SK-N-SH (cell line): ENCODE results near the gene MTHFS. TPM values are rescaled to one million over a fixed set of nuclear protein-coding genes. Genes with fewer than 3 reads are reported as not detected.

Source experiments
- CTCF ChIA-PET: fragments of 300-600, 350-600 bp; formaldehyde crosslinking; extraction: SDS; loops from one replicate; lab custom pipeline; 2021; lab: Yijun Ruan, JAX
- POLR2A ChIA-PET: fragments of 350-600 bp; sonication (Branson Sonifier 250); formaldehyde crosslinking; extraction: SDS; loops from one replicate; lab custom pipeline; 2020; ENCODE audit warnings: antibody characterized with exemption, inconsistent platforms; lab: Yijun Ruan, JAX
- DNase-seq: peaks from one replicate; pipeline ENCODE4 v3.0.0; 2012
- H2AFZ ChIP-seq: fragments of 200-600 bp; sonication (generic); 2 replicates; pipeline ENCODE4 v1.8.1; 2016; ENCODE audit warnings: antibody characterized with exemption, mild to moderate bottlenecking, low read depth
- H3F3A ChIP-seq: fragments of 200-600 bp; sonication (generic); replicated peaks from 2 replicates; pipeline ENCODE3; 2016; ENCODE audit warnings: antibody characterized with exemption, mild to moderate bottlenecking; ENCODE audit not compliant: insufficient read depth
- H3K27ac ChIP-seq, 2 experiments: fragments of 200-500 bp in 1 of 2; fragments of 200-600 bp in 1 of 2; sonication (Bioruptor generic) in 1 of 2; sonication (generic), shearing (Covaris generic) in 1 of 2; 2 replicates each; pipeline versions ENCODE4 v1.5.1 to v1.6.1; 2014 to 2016; ENCODE audit warnings: low read depth in 2 of 2, inconsistent platforms in 1 of 2, low read length in 1 of 2, mild to moderate bottlenecking in 1 of 2, mixed read lengths in 1 of 2
- H3K27me3 ChIP-seq: fragments of 200-600 bp; sonication (generic), shearing (Covaris generic); 2 replicates; pipeline ENCODE4 v1.6.1; 2016; ENCODE audit warnings: mixed run types; ENCODE audit not compliant: insufficient read depth
- H3K36me3 ChIP-seq, 2 experiments: fragments of 200-500 bp in 1 of 2; fragments of 200-600 bp in 1 of 2; sonication (Bioruptor generic) in 1 of 2; sonication (generic) in 1 of 2; replicated peaks in 1 of 2; 2 replicates each; pipeline versions ENCODE3 to v1.5.1; 2014 to 2016; ENCODE audit warnings: low read length in 1 of 2, mild to moderate bottlenecking in 1 of 2; ENCODE audit not compliant: insufficient read depth in 2 of 2, control insufficient read depth in 1 of 2
- H3K4me1 ChIP-seq, 2 experiments: fragments of 200-500 bp in 1 of 2; fragments of 200-600 bp in 1 of 2; sonication (Bioruptor generic) in 1 of 2; sonication (generic), shearing (Covaris generic) in 1 of 2; 2 replicates each; pipeline versions ENCODE4 v1.5.1 to v1.6.1; 2014 to 2016; ENCODE audit warnings: low read depth in 1 of 2, low read length in 1 of 2, mixed run types in 1 of 2; ENCODE audit not compliant: insufficient read depth in 2 of 2, control insufficient read depth in 1 of 2
- H3K4me2 ChIP-seq: fragments of 200-600 bp; sonication (generic), shearing (Covaris generic); 2 replicates; pipeline ENCODE4 v1.6.1; 2017; ENCODE audit warnings: mixed run types
- H3K4me3 ChIP-seq, 2 experiments: fragments of 200-500 bp in 1 of 2; fragments of 200-600 bp in 1 of 2; sonication (Bioruptor generic) in 1 of 2; sonication (generic), shearing (Covaris generic) in 1 of 2; 2 replicates each; pipeline versions ENCODE4 v1.5.1 to v1.8.1; 2014 to 2016; ENCODE audit warnings: low read depth in 2 of 2, inconsistent platforms in 1 of 2, low read length in 1 of 2, mild to moderate bottlenecking in 1 of 2, mixed read lengths in 1 of 2, moderate library complexity in 1 of 2
- H3K79me2 ChIP-seq: fragments of 200-600 bp; sonication (generic); 2 replicates; pipeline ENCODE4 v1.8.1; 2017; ENCODE audit warnings: mild to moderate bottlenecking; ENCODE audit not compliant: insufficient read depth
- H3K9ac ChIP-seq: fragments of 200-600 bp; sonication (generic); 2 replicates; pipeline ENCODE4 v1.6.1; 2017; ENCODE audit warnings: mixed run types
- H3K9me2 ChIP-seq: fragments of 200-600 bp; sonication (generic); 2 replicates; pipeline ENCODE4 v1.6.1; 2017; ENCODE audit warnings: mixed run types
- H3K9me3 ChIP-seq: fragments of 200-600 bp; sonication (generic); 2 replicates; pipeline ENCODE4 v1.6.1; 2017; ENCODE audit warnings: mixed run types, mild to moderate bottlenecking, moderate library complexity
- H4K20me1 ChIP-seq: fragments of 200-600 bp; sonication (generic); 2 replicates; pipeline ENCODE4 v1.6.1; 2017; ENCODE audit warnings: mild to moderate bottlenecking, mixed run types; ENCODE audit not compliant: insufficient read depth
- EP300 ChIP-seq, 2 experiments: IDR thresholded peaks; 2 replicates each; pipeline versions ENCODE4 v1.4.0 to v1.6.1; 2012; ENCODE audit warnings: borderline replicate concordance in 1 of 2, low read depth in 1 of 2, low read length in 1 of 2
- EZH2phosphoT487 ChIP-seq: fragments of 200-600 bp; sonication (generic); IDR thresholded peaks from 2 replicates; pipeline ENCODE4 v1.6.1; 2017; ENCODE audit warnings: low read depth, mixed run types, mild to moderate bottlenecking, antibody characterized with exemption, moderate library complexity, borderline replicate concordance
- FOSL2 ChIP-seq: IDR thresholded peaks from 2 replicates; pipeline ENCODE4 v1.4.0; 2012; ENCODE audit warnings: low read depth, mild to moderate bottlenecking, moderate library complexity, borderline replicate concordance
- FOXM1 ChIP-seq: IDR thresholded peaks from 2 replicates; pipeline ENCODE4 v1.4.0; 2012; ENCODE audit warnings: low read depth, mild to moderate bottlenecking
- GABPA ChIP-seq: IDR thresholded peaks from 2 replicates; pipeline ENCODE4 v1.4.0; 2012; ENCODE audit warnings: low read depth, mild to moderate bottlenecking
- MAX ChIP-seq: IDR thresholded peaks from 2 replicates; pipeline ENCODE4 v1.4.0; 2012; ENCODE audit warnings: low read depth
- NFIC ChIP-seq: IDR thresholded peaks from 2 replicates; pipeline ENCODE4 v1.4.0; 2012; ENCODE audit warnings: borderline replicate concordance
- POLR2AphosphoS5 ChIP-seq: IDR thresholded peaks from 2 replicates; pipeline ENCODE4 v1.6.1; 2012; ENCODE audit warnings: low read depth, low read length
- RCOR1 ChIP-seq: fragments of 150-350 bp; IDR thresholded peaks from 2 replicates; pipeline ENCODE4 v1.6.1; 2017; ENCODE audit warnings: antibody characterized with exemption, low read length
- REST ChIP-seq: IDR thresholded peaks from 2 replicates; pipeline ENCODE4 v1.6.1; 2012; ENCODE audit warnings: mild to moderate bottlenecking, low read depth, low read length, moderate library complexity
- RXRA ChIP-seq: IDR thresholded peaks from 2 replicates; pipeline ENCODE4 v1.4.0; 2012; ENCODE audit warnings: low read depth, mild to moderate bottlenecking, borderline replicate concordance
- TEAD4 ChIP-seq: IDR thresholded peaks from 2 replicates; pipeline ENCODE4 v1.4.0; 2012; ENCODE audit warnings: mild to moderate bottlenecking, borderline replicate concordance; ENCODE audit not compliant: insufficient read depth
- WGBS: methylation state at CpG from one replicate; pipeline ENCODE4 v1.1.6; 2017; ENCODE audit warnings: low lambda C conversion rate; 5-methylcytosine and 5-hydroxymethylcytosine counted together
- polyA plus RNA-seq, 3 experiments: library from polyadenylated mRNA; depleted of rRNA; stranded (reverse); fragments of >200 nt; gene quantifications; 2 replicates each; pipeline ENCODE4 v1.2.3, GENCODE V29; 2012
- TF ChIP-seq, protein P1 (sequence below): fragments of 200-600 bp; sonication (generic); IDR thresholded peaks from 2 replicates; pipeline ENCODE4 v1.6.1; 2017; ENCODE audit warnings: antibody characterized with exemption, mild to moderate bottlenecking, moderate library complexity
- TF ChIP-seq, protein P2 (sequence below): IDR thresholded peaks from 2 replicates; pipeline ENCODE4 v1.4.0; 2012; ENCODE audit warnings: low read depth, borderline replicate concordance
- TF ChIP-seq, protein P3 (sequence below): IDR thresholded peaks from 2 replicates; pipeline ENCODE4; 2012

The MTHFS gene
- polyA plus RNA-seq, 1 of the 3 experiments (the other 2 are of a cell fraction): 21.9 TPM

GRCh38 chr15:79868554-79868953, 28.3 kb downstream of the MTHFS start:
- DNase-seq: no peak
- POLR2A ChIA-PET: no interaction called here
- Histone ChIP-seq H3K79me2 (no peaks in the 10 kb centered on the region), H2AFZ (no peak overlapping the region), H3K9me3 (no peaks in the 10 kb centered on the region), H3F3A (no peaks in the 10 kb centered on the region), H3K4me3 (no peak overlapping the region), H3K36me3 (peaks cover 4 to 11% of the 10 kb centered on the region in 2 experiments), H3K9ac (no peak overlapping the region), H3K4me1 (no peaks in the 10 kb centered on the region; a peak in 1 of 4 replicates), H3K4me2 (no peak overlapping the region), H4K20me1 (no peaks in the 10 kb centered on the region), H3K9me2 (no peaks in the 10 kb centered on the region), H3K27ac (no peak overlapping the region), H3K27me3 (no peaks in the 10 kb centered on the region)
- TF ChIP-seq, protein P1, sequence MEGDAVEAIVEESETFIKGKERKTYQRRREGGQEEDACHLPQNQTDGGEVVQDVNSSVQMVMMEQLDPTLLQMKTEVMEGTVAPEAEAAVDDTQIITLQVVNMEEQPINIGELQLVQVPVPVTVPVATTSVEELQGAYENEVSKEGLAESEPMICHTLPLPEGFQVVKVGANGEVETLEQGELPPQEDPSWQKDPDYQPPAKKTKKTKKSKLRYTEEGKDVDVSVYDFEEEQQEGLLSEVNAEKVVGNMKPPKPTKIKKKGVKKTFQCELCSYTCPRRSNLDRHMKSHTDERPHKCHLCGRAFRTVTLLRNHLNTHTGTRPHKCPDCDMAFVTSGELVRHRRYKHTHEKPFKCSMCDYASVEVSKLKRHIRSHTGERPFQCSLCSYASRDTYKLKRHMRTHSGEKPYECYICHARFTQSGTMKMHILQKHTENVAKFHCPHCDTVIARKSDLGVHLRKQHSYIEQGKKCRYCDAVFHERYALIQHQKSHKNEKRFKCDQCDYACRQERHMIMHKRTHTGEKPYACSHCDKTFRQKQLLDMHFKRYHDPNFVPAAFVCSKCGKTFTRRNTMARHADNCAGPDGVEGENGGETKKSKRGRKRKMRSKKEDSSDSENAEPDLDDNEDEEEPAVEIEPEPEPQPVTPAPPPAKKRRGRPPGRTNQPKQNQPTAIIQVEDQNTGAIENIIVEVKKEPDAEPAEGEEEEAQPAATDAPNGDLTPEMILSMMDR: no peak
- TF ChIP-seq RCOR1: no peak
- no peak for TF ChIP-seq POLR2AphosphoS5
- TF ChIP-seq RXRA: no peak
- no peak for TF ChIP-seq GABPA
- no peak for TF ChIP-seq FOSL2
- TF ChIP-seq FOXM1: no peak
- TF ChIP-seq NFIC: no peak
- TF ChIP-seq EP300 (IDR thresholded peaks at IDR 0.05; ENCODE audit: borderline replicate concordance in 1 of 2, low read depth in 1 of 2, low read length in 1 of 2): no peak
- TF ChIP-seq, protein P2, sequence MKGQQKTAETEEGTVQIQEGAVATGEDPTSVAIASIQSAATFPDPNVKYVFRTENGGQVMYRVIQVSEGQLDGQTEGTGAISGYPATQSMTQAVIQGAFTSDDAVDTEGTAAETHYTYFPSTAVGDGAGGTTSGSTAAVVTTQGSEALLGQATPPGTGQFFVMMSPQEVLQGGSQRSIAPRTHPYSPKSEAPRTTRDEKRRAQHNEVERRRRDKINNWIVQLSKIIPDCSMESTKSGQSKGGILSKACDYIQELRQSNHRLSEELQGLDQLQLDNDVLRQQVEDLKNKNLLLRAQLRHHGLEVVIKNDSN: no peak
- no peak for TF ChIP-seq MAX
- no peak for TF ChIP-seq EZH2phosphoT487
- TF ChIP-seq, protein P3, sequence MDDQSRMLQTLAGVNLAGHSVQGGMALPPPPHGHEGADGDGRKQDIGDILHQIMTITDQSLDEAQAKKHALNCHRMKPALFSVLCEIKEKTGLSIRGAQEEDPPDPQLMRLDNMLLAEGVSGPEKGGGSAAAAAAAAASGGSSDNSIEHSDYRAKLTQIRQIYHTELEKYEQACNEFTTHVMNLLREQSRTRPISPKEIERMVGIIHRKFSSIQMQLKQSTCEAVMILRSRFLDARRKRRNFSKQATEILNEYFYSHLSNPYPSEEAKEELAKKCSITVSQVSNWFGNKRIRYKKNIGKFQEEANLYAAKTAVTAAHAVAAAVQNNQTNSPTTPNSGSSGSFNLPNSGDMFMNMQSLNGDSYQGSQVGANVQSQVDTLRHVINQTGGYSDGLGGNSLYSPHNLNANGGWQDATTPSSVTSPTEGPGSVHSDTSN: no peak
- WGBS: 99% methylated on average over 2 of the region's 2 CpGs
- CTCF ChIA-PET: interaction anchor here (1.2 to 1.8 kb wide), 4 partner anchors 10 to 22 kb away, joined by 3 to 13 read pairs (median 4); no protein-coding TSS in a partner anchor

DNA sequence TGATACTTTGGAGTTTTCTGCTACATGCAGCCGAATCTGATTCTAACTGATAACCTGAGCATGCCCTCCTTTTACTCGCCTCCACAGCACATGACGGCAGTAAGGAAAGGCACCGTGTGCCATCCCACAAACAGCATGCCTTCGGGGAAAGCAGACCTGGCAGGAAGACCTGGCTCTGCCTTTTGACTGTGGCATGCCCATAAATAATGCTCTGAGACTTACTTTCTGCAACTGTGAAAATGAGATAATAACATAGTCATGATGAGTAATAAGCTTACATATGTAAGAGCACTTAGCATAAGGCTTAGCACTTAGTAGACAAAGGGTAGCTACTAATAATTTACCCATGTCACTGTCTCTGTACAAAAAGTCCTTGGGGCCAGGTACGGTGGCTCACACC, 32.9 kb downstream of the MTHFS start:
- no peaks in the 10 kb centered on the region; a peak in 2 of 4 replicates for H3K4me1 ChIP-seq
- TF ChIP-seq, protein P3: peak; percentile 52
- TF ChIP-seq MAX (peak; percentile 44; the same call in 1 of the 2 replicates), FOSL2 (peak; percentile 7; the same call in 1 of the 2 replicates), TEAD4 (no peak), REST (no peak)
- H3K9me3 ChIP-seq: no peaks in the 10 kb centered on the region
- no peak overlapping the region for H3K27ac ChIP-seq
- no peak for DNase-seq
- 84% methylated on average over 6 of the region's 6 CpGs for WGBS
- H3K4me2 ChIP-seq: no peak overlapping the region
- H3K36me3 ChIP-seq: peaks cover 0 to 10% of the 10 kb centered on the region in 2 experiments
- no peaks in the 10 kb centered on the region for H3F3A ChIP-seq
- H2AFZ ChIP-seq: no peak overlapping the region
- no peaks in the 10 kb centered on the region for H3K79me2 ChIP-seq
- H3K4me3 ChIP-seq: no peak overlapping the region
- no peak overlapping the region for H3K9ac ChIP-seq
- no peaks in the 10 kb centered on the region for H3K9me2 ChIP-seq
- H3K27me3 ChIP-seq: no peaks in the 10 kb centered on the region
- H4K20me1 ChIP-seq: no peaks in the 10 kb centered on the region
- ChIA-PET CTCF (interaction anchor here (1.7 to 3.5 kb wide), 2 partner anchors 10 to 483 kb away, joined by 6 to 18 read pairs; no protein-coding TSS in a partner anchor), POLR2A (no interaction called here)
